Subcutaneous abdominal adipose tissue (tissue), 5 donors: Measurements from ENCODE around the gene CTNND2.

Source experiments
- H3K27ac ChIP-seq: one replicate; pipeline ENCODE4 v1.7.0; 2013; ENCODE audit warnings: low read depth, mild to moderate bottlenecking, inconsistent platforms, low read length, moderate library complexity
- H3K27me3 ChIP-seq, 5 donors: one replicate each; pipeline ENCODE4 v1.7.0; 2013; ENCODE audit warnings: low read length in 5 of 5, inconsistent platforms in 1 of 5; ENCODE audit not compliant: control insufficient read depth in 5 of 5, insufficient read depth in 4 of 5
- H3K36me3 ChIP-seq, 5 donors: one replicate each; pipeline ENCODE4 v1.7.0; 2013; ENCODE audit warnings: low read length in 5 of 5; ENCODE audit not compliant: control insufficient read depth in 5 of 5, insufficient read depth in 5 of 5
- H3K4me1 ChIP-seq, 5 donors: one replicate each; pipeline ENCODE4 v1.7.0; 2013; ENCODE audit warnings: low read length in 5 of 5, mild to moderate bottlenecking in 3 of 5, moderate library complexity in 1 of 5; ENCODE audit not compliant: control insufficient read depth in 5 of 5, insufficient read depth in 5 of 5
- H3K4me3 ChIP-seq, 5 donors: one replicate each; pipeline ENCODE4 v1.7.0; 2013; ENCODE audit warnings: low read length in 5 of 5, low read depth in 1 of 5
- H3K9ac ChIP-seq, 5 donors: one replicate each; pipeline ENCODE4 v1.7.0; 2013; ENCODE audit warnings: low read length in 5 of 5, mild to moderate bottlenecking in 4 of 5, moderate library complexity in 3 of 5
- H3K9me3 ChIP-seq, 5 donors: one replicate each; pipeline ENCODE4 v1.7.0; 2013; ENCODE audit warnings: low read length in 5 of 5; ENCODE audit not compliant: control insufficient read depth in 5 of 5
- donor health status: healthy.
- donor health status: healthy.
- donor health status: healthy.
- donor health status: healthy.
- donor health status: healthy.

CTNND2 gene

DNA sequence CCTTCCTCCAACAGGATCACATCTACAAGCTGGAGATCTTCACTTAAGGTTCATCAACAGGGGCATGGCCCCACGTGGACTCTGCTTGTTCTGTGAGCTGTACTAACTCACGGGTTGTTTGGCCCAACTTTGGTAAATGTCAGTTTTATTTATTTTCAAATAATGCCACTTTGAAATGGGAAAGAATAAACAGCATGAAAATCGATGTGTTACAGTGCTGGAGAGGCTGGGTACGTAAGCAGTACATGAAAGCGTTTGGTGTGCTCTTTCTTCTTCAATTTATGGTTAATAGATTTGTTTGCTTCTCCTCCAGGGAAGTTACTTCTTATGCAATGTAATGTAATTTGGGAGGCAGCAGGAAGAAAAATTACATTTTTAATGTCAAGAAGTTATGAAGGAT lies 753.3 kb downstream of the CTNND2 start:
- Histone ChIP-seq H3K27ac (no peak overlapping the region), H3K9ac (no peak overlapping the region), H3K9me3 (peaks cover 0 to 2% (median 0%) of the 10 kb centered on the region in 5 donors), H3K27me3 (no peaks in the 10 kb centered on the region), H3K4me1 (peaks cover 0 to 3% (median 0%) of the 10 kb centered on the region in 5 donors), H3K36me3 (no peaks in the 10 kb centered on the region), H3K4me3 (no peak overlapping the region)

DNA sequence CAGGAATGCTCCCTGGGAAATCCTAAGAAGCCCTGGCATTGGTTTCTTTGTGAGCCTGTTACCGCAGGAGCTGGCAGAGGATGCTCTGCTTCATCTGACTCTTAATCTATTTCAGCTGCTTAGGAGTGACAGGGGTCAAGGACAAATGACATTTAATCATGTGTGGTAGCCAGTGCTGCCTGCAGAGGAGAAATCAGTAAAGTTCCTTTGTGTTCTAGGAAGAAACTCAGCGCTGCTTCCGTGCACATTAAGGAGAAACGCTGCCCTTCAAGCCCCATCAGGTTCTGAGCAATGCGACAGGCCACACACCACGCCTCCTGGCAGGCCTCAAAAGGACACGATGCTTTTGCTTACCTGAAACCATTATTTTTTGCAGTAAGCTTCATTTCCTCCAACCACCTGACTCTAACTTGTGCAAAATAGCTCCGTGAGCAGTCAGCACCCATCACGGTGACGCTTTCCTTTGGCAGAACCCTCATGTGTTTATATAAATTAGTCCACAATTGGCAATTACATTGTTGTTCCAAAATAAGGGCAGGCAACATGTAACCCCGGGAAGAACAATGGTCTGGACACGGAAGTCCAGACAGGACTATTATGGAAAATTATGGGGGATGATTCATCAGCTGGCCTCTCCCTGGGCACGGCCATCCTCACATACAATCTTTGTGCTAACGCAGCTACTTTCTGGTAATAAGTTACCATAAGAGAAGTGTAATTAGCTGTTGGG lies 755.3 kb downstream of the CTNND2 start:
- H3K9me3 ChIP-seq = peaks cover 0 to 2% (median 0%) of the 10 kb centered on the region in 5 donors
- H3K36me3 ChIP-seq = no peaks in the 10 kb centered on the region
- no peaks in the 10 kb centered on the region for H3K27me3 ChIP-seq
- H3K4me3 ChIP-seq = no peak overlapping the region
- H3K27ac ChIP-seq = no peak overlapping the region
- no peak overlapping the region for H3K9ac ChIP-seq
- peaks cover 0 to 3% (median 0%) of the 10 kb centered on the region in 5 donors for H3K4me1 ChIP-seq

DNA sequence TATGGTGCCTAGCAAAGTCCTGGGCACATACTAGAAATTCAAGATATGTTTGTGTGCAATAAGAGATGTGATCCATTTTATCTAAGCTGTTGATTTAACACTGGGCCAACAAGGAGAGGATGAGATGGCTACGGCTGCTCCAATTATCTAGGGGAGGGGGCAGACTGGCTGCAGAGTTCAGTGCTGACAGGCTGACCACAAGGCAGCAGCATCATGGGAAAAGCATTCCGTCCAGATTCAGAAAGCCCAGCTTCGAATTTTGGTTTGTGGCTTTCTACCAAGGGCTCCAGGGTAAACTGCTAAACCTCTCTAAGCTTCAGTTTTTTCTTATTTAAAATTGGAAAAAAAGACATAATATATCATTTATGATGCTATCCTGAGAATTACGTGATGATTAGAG lies 758.1 kb downstream of the CTNND2 start:
- Histone ChIP-seq H3K9ac (no peak overlapping the region), H3K27me3 (no peaks in the 10 kb centered on the region), H3K4me1 (no peaks in the 10 kb centered on the region), H3K9me3 (peaks cover 0 to 2% (median 0%) of the 10 kb centered on the region in 5 donors), H3K27ac (no peak overlapping the region), H3K4me3 (no peak overlapping the region), H3K36me3 (no peaks in the 10 kb centered on the region)

DNA sequence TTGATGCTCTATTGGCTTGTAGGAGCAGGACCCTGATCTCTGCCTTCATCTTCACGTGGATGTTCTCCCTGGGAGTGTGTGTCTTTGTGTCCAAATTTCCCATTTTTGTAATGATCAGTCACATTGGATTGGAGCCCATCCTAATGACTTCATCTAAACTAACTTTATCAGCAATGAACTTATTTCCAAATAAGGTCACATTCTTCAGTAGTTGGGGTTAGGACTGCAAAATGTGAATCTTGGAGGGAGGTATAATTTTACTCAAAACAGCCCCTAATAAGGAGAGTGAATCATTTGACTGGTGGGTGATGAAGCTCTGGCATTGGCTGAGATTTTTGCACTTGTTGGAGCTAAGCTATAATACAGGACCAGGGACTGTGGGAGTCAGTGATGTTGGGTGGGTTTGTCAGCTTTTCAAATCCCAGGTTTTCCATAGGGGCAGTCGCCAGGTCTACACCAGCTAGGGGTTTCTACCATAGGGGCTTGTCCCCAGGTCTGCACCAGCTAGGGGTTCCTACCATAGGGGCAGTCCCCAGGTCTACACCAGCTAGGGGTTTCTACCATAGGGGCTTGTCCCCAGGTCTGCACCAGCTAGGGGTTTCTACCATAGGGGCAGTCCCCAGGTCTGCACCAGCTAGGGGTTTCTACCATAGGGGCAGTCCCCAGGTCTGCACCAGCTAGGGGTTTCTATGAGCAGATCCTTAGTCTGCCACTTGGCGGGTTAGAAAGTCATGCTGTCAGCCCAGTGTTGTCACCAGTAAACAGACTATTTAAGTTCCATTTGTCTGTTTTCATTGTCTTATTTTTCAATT lies 760.6 kb downstream of the CTNND2 start:
- no peaks in the 10 kb centered on the region for H3K27me3 ChIP-seq
- H3K9ac ChIP-seq = no peak overlapping the region
- no peaks in the 10 kb centered on the region for H3K4me1 ChIP-seq
- no peak overlapping the region for H3K27ac ChIP-seq
- H3K36me3 ChIP-seq = no peaks in the 10 kb centered on the region
- H3K9me3 ChIP-seq = no peaks in the 10 kb centered on the region
- no peak overlapping the region for H3K4me3 ChIP-seq

DNA sequence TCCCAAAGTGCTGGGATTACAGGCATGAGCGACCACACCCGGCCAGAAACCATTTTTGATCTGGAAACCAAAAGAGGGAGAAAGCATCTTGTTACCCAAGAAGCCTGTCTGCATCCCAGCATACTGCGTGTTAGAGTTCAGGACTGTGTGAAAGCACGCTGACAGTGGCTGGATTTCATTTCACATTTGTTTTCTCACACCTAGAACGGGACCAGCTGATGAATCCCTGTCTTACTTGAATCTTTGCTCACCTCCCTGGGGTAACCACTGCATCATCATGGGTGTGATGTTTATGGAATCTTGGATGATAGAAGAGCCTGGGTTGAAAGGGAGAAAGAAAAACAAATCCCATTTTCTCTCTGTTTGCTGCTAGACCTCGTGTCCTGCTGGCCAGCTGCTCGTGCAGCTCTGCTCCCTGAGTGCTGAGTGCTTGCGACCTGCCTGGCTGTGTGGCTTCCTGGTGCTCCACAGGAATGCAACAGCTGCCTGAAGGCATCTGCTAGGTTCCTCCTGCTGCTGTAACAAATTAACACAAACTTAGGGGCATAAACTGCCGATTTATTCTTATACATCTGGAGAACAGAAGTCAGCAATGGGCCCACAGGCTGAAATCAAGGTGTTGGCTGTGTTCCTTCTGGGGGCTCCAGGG lies 764.9 kb downstream of the CTNND2 start:
- Histone ChIP-seq H3K9me3 (peaks cover 0 to 6% (median 0%) of the 10 kb centered on the region in 5 donors), H3K9ac (no peak overlapping the region), H3K27ac (no peak overlapping the region), H3K4me3 (no peak overlapping the region), H3K36me3 (no peaks in the 10 kb centered on the region), H3K27me3 (no peaks in the 10 kb centered on the region), H3K4me1 (no peaks in the 10 kb centered on the region)

DNA sequence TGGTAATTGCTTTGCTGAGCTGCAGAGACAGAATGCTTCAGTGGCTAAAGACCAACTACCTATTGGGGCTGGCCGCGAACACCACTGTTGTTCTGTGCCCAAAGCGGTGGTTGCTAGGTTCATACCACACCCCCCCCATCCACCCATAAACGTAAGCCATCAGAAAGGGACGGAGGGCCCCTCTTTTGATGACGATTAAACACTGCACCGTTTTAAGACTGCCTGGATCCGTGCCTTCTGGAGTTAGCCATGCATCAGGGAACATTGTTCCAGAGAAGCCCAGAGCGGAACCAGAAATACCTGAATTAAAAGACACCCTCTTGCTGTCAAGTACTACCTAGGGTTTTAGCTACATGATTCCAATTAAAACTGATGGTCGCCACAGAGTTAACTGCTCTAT lies 774.1 kb downstream of the CTNND2 start:
- no peak overlapping the region for H3K4me3 ChIP-seq
- no peak overlapping the region for H3K9ac ChIP-seq
- H3K27me3 ChIP-seq = no peaks in the 10 kb centered on the region
- no peaks in the 10 kb centered on the region for H3K36me3 ChIP-seq
- H3K27ac ChIP-seq = no peak overlapping the region
- H3K4me1 ChIP-seq = no peaks in the 10 kb centered on the region
- no peaks in the 10 kb centered on the region for H3K9me3 ChIP-seq

DNA sequence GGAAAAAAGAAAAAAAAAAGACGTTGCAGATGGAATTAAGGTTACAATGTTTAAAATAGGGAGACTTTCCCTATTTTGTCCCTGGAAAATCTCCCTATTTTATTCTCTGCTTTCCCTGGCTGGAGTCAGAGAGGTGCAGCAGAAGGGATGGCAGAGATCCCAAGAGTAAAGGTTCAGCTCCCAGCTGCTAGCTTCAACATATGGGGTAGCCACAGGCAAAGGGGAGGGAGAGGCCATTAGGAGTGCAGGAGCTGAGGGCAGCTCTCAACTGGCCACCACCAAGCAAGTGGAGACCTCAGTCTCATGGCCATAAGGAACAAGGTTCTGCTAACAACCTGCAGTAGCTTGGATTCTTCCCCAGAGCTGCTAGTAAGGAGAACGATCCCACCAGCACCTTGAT lies 776.2 kb downstream of the CTNND2 start:
- H3K36me3 ChIP-seq = no peaks in the 10 kb centered on the region
- H3K27me3 ChIP-seq = no peaks in the 10 kb centered on the region
- H3K4me1 ChIP-seq = no peaks in the 10 kb centered on the region
- H3K9ac ChIP-seq = no peak overlapping the region
- no peak overlapping the region for H3K27ac ChIP-seq
- no peak overlapping the region for H3K4me3 ChIP-seq
- H3K9me3 ChIP-seq = no peaks in the 10 kb centered on the region

DNA sequence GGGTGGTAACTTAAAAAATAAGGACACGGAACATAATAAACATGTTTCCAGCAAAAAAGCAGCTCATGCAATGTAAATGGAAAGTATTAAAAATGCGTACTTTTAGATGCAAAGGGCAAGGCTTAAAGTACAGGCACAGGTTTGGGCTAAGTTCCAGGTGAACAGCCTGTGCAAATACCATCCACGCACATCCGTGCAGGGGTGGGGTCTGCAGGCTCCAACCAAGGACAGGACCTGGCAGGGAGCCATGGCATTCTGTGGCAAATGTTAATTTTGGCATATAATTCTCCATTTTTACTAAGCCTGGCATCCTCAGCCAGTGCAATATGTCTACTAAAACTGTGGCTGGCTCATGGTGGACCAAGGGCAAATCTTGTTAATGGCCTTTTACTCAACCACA lies 777.4 kb downstream of the CTNND2 start:
- Histone ChIP-seq H3K27ac (no peak overlapping the region), H3K4me1 (no peaks in the 10 kb centered on the region), H3K36me3 (no peaks in the 10 kb centered on the region), H3K27me3 (no peaks in the 10 kb centered on the region), H3K9ac (no peak overlapping the region), H3K9me3 (no peaks in the 10 kb centered on the region), H3K4me3 (no peak overlapping the region)

DNA sequence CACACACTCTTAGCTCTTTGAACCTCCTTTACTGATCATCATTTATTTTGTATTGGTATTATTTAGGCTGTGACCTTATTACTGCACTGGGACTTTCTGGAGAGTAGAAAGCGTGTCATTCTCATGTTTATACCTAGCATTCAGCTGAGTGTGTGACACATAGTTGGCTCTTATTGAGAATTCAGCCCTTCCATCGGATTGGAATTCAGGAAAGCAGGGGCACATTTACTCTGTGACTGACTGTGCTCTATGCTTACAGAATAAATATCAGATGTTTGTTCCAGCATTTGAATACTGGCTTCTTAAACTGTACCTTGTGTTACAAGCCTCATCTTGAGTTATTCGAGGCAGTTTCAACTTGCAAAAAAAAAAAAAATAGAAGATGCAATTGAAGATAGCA lies 782.4 kb downstream of the CTNND2 start:
- H3K27ac ChIP-seq = no peak overlapping the region
- no peaks in the 10 kb centered on the region for H3K27me3 ChIP-seq

DNA sequence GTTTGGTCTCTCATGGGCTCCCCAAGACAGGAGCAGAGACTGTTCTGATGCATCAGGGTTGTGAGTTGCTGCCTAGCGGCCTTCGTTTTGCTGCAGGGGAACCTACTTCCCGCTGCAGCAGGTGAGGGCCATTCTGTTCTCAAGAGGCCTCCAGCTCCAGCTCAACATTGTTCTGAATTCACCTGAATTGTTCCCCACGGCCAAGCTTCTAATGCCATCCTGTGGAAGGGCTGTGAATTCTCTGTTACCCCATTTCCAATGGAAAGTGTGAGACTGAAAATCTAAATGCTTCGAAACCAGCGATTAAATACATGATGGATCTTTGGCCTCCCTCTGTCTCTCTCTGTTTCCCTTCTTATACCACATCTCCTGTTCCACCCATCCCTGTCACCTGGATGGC lies 794.1 kb downstream of the CTNND2 start:
- no peak overlapping the region for H3K27ac ChIP-seq
- H3K9me3 ChIP-seq = peaks cover 0 to 5% (median 0%) of the 10 kb centered on the region in 5 donors

More for the DNA sequence above, 782.4 kb downstream of the CTNND2 start:
- Histone ChIP-seq H3K36me3 (no peaks in the 10 kb centered on the region), H3K4me3 (no peak overlapping the region), H3K9me3 (no peaks in the 10 kb centered on the region), H3K4me1 (no peaks in the 10 kb centered on the region), H3K9ac (no peak overlapping the region)

More for the DNA sequence above, 794.1 kb downstream of the CTNND2 start:
- Histone ChIP-seq H3K27me3 (no peaks in the 10 kb centered on the region), H3K4me3 (no peak overlapping the region), H3K4me1 (no peaks in the 10 kb centered on the region), H3K9ac (no peak overlapping the region), H3K36me3 (no peaks in the 10 kb centered on the region)
